ENCODE measurements around the gene SLC15A4.

The SLC15A4 gene

DNA sequence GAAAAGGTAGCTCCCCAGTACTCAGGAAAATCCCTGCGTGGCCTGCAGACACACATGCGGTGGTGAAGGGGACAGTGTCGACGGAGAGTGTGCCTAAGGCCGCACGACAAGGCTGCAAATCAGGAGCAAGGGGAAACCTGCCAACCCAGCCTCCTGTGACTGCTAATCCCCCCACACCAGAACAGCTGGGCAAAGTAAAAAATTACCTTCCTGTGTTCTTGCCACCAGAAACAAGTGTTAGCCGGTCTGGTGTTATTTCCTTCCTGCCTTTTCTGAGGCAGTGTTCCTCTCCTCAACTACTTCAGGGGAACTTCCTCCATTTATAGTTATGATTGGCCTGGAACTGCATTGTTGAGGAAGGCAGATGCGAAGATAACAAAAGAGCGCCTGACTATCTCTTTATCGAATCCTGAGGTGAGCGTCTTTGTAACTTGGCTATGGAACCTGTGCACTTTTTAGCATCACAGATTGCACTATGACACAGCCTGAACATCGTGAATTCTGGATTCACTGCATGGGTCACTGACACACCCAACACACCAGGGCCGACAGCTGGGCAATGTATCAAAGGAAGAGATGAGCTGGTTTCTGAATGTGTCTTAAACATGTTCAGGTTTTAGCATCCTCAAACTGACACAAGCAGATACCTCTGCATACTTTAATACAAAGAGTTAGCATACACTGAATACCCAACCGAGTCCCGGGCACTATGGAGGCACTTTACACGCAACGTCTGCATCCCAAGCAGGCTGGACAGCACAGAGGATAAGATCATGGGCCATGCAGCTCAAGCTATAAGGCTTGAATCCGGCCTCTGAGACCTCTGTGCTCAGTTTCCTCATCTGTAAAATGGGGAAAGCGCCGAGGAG lies 28.9 kb downstream of the SLC15A4 start:
- DNase-seq (ENCODE audit: low read depth in 2 of 2) = peak in 1 of 2 donors; percentile 19

DNA sequence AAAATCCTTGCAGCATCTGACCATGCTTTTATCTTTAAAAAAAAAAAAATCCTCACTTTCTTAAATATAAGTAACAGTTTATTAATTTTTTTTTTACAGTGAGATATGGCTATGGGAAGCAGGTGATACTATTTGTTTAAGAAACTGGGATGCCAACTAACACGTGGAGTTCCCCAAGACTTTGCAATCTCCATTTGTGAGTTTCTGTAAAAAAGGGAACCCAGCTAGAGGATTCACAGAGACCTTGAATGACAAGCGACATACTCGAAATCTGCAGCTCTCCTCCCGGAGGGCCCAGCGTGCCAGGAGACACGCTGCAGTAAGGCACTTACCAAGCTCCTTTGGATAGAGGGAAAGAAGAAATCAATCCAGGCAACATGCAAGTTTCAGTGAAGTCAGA lies 30.1 kb downstream of the SLC15A4 start:
- no peak for DNase-seq (ENCODE audit: low read depth in 2 of 2)

DNA sequence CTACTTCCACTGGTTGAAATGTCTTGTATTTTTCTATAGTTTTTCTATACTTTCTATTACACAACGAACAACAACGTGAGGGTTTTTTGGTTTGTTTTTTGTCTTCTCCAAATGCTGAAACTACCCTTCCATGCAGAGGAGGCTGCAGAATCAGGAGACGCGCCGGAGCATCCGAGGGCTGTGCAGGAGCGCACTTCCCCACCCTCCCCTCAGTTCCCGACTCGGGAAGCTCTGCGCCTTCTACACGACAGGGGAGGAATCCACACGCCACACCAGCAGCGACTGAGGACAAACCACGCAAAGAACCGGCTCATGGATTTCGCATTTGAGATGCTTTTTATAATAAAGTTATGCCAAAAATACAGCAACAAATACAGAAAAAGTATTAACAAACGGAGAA lies 30.9 kb downstream of the SLC15A4 start:
- DNase-seq (ENCODE audit: low read depth in 2 of 2) = no peak

DNA sequence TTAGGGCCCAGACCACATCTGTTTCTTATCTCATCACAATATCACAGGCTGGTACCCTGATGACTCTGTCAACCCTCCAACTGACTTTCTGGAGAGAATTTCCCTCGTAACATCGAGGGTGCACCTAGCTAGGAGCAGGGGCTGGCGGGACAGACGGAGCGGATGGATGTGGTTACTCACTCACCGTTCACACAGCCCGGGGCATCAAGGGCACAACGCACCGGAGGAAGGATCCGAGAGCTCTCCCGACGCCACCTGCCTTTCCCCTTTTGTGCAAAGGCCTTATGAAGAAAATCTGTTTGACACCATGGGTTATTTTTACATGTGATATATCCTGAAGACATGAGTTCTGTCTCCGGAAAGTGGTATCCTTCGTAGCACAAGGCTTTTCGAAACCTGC lies 31.4 kb downstream of the SLC15A4 start:
- DNase-seq (ENCODE audit: low read depth in 2 of 2) = no peak

DNA sequence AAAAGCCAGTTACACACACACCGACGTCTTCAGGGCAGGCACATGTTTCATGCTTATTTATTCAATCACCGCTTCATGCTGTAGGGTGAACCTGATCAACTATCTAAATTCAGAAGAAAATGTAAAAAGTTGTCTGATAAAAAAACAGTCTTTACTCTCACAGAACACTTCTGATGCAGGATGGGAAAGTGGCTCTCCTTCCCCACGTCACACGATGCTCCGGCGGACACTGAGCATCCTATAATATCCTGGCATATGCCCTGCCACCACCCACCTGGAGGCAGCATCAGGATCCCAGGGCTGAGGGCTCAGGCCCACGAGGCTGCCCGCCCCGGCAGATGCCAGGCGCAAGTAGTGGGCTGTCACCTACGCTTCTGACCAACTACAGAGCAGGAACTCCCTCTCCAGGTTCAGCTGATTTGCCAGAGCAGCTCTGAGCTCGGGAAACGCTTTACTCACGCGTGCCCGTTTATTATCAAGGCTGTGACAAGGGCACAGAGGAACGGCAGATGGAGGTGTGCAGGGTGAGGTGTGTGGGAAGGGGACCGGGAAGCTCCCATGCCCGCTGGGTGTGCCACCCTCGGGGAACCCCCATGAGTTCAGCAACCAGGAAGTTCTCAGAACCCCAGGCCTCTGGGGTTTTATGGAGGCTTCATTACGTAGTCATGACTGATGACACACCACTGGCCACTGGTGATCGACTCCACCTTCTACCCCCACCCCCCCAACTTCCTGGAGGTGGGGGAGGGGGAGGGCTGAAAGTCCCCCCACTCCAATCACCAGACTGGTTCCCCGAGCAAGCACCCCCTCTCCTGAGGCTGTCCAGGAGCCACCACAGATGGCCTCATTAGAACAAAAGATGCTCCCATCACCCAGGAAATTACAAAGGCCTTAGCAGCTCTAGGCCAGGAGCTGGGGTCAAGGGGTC lies 32.1 kb downstream of the SLC15A4 start:
- DNase-seq (ENCODE audit: low read depth in 2 of 2) = no peak

DNA sequence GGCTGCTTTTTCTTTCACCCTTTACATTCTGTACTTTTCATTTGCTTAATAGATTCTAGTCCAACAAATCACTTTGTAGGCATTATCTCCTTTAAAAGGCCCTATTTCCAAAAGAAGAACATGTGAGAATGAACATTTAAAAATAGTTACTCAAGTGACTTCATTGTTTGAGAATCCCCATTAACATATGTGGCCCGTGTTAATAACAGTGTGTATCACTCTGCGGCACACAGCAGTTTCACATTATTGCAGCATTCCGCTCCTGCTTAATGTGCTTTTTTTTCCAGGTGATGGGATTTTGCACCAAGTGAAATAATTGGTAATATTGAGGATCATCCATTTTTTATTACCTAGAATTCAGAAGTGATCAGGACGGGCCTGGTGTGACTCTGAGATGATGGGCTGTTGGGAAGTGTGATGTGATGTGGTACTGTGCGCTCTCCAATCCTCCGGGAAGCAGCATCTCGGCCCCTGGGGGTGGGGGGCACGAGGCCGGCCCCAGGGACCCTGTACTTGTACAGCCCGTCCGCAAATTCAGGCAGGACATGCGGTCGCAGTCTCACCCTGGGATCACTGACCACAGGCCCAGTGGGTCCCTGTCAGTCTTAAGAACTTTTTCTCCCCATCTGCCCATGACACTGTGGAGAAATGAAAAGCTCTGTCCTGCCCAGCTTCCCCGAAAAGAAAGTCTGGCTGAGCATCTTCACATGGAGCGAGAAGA lies 32.9 kb downstream of the SLC15A4 start:
- no peak for DNase-seq (ENCODE audit: low read depth in 2 of 2)

DNA sequence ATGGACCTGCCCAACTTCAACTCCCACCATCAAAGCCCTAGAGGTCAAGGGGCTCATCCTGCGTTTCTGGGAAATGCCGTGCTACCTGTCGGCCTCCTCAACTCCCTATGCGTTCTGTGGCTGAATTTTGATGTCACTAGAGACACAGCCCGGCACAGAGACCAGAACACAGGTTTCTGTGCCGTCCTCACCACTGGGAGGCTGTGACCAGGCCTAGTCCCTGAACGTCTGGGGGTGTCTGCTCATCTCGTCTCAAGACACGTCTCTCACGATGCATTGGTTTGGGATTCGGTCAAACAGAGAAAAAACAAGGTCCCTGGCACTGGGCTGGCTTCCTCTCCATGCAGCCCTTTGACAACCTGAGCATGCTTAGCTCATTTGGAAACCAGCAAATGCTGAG lies 33.5 kb downstream of the SLC15A4 start:
- DNase-seq (ENCODE audit: low read depth in 2 of 2) = no peak

DNA sequence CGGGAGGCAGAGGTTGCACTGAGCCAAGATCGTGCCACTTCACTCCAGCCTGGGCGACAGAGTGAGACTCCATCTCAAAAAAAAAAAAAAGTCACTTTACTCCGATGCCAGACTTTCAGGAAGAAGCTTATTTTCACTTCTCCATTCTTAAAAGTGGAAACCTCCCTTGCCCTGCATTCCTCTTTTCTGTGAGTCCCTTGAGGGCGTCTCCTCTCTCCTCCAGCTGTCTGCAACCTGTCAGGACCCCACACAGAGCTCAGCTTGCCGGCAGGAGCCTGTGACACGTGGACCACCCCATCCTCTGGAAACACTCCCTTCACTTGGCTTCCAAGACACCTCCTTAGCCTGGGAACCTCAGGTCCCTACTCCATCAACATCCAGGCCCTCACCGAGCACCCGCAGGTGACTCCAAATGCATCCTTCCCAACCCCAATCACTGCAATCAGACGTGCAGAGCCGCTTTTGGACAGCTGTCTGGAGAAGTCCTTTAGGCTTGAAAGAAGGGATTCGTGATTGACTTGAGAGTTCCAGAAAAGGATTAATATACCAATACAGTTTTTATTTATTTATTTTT lies 34.3 kb downstream of the SLC15A4 start:
- DNase-seq (ENCODE audit: low read depth in 2 of 2) = no peak

DNA sequence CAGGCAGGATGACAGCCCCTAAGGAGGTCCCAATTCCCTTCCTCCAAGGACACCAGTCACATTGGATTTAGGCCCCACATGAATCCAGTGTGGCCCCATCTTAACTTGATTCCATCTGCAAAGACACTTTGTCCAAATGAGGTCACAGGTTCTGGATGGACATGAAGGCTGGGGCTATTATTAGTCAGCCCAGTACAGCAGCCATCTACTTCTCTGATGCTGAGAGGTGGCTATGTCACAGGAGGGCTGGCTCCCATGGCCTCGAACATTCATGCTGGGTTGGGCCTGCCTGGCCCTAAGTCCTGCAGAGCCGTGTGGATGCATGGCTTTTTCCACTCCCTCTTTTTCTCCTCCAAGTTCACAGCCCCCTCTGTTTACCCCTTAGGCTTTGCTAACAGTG lies 35.9 kb downstream of the SLC15A4 start:
- no peak for DNase-seq (ENCODE audit: low read depth in 2 of 2)

DNA sequence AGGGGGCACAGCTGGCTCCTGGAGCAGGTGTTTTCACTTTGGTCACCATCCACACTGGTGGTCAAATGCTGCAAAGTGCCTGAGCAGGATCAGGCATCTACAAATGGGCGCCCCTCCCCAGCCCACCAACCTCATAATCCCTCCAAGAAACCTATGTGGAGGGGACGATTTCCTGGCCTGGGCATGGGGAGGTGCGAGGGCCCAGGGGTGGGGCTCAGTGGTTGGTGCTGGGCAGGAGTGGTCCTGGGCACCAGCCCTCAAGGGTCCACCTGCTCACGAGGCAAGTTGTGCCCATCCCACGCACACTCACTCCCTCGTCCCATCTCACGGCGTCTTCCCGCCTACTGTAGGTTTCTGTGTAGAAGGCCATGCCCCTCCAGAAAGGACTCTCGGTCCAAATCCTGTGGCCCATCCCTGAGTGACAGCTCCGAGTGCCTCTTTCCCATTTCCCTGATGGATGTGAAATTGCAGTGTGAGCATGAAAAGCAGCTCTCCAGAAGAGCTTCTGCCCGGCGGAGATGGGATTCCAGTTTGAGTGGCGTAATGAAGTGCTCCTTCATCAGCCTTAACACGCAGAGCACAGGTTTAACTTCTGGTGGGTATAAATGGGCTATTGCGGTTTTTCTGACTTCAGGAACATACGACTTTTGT lies 36.9 kb downstream of the SLC15A4 start:
- no peak for DNase-seq (ENCODE audit: low read depth in 2 of 2)

DNA sequence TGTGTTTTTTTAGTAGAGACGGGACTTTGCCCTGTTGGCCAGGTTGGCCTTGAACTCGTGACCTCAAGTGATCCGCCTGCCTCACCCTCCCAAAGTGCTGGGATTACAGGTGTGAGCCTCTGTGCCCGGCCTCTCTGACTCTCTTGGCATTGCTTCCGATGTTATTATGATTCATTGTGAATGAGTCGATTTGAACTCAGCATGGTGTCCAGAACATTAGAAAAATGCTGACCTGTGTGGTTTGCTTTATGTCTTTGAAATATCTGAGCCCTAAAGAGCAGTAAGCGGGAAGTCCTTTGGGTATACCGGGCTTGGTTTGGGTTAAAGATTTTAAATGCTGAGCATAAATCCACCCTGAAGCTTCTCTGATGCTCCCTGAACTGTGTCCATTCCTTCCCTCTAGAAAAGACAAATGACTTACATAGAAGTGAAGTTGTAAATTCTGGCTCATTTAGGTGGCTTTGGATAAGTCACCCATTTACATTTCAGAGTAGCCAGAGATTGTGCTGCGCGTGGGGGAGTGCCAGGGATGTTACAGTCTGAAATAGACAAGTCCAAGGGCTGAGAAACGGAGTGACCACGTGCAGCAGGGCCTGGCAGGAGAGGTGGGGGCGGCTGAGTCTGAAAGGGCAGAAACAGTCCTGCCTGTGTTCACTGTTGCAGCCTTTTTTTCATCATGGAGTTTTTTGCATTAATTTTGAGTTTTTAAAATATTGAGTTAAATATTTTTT lies 39.6 kb downstream of the SLC15A4 start:
- no peak for DNase-seq (ENCODE audit: low read depth in 2 of 2)

DNA sequence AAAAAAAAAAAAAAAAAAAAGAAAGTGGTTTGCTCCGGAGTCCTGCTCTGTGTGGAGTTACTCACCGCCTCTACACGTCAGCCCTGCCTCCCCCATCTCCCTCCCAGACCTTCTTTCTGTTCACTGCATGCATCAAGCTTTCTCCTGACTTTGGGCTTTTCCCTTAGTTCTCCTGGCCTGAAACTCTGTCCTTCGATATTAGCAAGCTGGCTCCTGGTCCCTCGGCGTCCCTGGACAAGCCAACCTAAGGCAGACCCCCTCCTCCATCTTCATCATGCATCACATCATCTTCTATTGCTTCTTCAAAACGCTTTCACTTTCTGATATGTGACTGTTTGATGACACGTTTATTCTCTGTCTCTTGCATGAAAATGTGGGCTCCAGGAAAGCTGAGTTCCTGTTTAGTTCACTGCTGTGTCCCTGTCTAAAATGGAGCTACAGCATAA lies 40.6 kb downstream of the SLC15A4 start:
- peak in 1 of 2 donors; percentile 25 for DNase-seq (ENCODE audit: low read depth in 2 of 2)

DNA sequence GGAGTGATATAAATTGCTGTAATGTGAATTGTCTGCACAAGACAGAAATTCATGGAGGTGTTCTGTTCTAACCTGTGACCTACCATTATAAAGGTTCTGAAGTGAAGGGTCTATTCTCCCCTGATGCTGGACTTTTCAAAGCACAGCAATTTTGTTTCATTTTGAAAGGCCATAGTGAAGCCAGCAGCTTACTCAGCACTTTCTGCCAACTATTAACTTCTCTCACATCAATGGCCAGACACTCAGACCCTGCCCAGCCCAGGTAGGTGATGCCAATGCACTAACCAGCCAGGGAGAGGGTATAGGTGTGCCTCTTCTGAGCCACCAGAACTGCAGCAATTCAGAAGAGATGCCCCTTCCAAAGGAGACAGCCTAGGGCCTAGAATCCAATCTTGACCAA lies 43.9 kb downstream of the SLC15A4 start:
- DNase-seq (ENCODE audit: low read depth in 2 of 2) = no peak

DNA sequence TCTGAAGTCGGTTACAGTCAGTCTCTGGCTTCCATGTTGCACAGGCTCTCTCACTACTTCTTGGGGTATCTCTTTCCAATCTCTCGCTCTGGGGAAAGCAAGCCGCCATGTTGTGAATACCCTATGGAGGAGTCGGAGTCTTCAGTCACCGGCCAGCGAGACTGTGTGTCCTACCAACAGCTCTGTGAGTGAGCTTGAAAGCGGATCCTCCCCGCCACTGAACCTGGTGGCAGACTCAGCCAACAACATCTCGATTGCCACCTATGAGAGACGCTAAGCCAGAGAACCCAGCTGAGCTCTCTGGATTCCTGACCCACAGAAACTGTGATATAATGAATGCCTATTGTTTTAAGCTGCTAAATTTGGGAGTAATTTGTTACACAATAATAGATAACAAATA lies 51.5 kb downstream of the SLC15A4 start:
- DNase-seq (ENCODE audit: low read depth in 2 of 2) = no peak

DNA sequence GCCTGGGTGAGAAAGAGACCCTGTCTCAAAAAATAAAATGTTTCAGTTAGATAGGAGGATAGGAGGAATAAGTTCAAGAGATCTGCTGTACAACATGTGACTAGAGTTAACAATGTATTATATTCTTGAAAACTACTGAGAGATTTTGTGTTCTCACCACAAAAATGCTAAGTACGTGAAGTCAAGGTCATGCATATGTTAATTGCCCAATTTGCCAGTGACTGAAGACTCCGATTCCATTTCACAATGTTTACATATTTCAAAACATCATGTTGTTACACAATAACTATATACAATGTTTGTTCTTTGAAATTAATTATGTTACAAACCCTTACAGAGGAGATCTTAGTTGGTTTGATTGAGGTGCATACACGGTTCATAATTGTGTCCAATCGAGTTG lies 52.1 kb downstream of the SLC15A4 start:
- no peak for DNase-seq (ENCODE audit: low read depth in 2 of 2)

DNA sequence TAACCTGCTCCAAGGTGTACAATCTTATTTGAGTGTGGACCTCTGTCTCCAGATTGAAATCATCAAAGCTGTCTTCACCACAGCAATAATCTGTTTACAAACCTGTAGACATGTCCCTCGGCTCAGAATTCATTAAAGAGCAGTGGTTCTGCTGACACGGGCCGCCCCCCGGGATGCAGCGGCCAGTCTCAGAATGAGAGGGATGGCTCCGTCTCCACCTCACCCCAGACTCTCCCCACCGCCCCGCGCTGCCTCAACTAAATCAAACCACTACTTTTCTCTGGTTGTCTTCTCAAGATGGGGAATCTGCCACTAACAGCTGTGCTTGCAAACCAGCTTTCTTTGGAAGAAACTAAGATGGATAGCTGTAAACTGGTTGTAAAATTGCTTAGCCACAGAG lies 56.2 kb downstream of the SLC15A4 start:
- DNase-seq (ENCODE audit: low read depth in 2 of 2) = no peak

DNA sequence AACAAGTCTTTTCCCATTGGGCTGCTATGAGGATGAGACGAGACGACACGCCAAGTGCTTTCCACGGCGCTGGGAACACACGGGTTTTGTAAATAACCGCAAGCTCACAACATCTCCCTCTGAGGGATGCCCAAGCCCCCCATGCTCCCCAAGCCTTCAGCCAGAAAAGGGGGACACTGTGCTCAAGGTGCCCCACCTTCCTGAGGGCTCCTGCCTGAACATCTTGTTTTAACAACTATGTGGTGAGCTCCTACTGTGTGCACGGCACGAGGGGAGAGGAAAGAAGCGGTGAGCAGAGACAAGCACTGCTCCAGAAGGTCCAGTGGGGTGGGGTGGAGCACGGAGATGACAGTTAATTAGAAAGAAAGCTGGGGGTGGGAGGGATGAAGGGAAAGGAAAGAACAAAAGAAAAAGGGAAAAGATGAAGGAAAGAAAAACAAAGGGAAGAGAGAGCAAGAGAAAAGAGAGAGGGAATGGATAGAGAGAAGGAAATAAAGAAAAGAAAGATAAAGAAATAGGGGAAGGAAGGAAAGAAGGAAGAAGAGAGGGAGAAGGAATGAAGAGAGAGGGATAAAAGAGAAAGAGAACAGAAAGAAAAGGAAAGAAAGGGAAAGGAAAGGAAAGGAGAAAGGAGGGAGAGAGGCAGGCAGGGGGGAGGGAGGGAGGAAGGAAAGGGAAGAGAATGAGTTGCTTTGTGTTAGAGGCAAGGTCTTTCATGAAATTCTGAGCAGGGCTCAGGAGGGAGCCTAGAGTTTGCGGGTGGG lies 56.8 kb downstream of the SLC15A4 start:
- no peak for DNase-seq (ENCODE audit: low read depth in 2 of 2)

DNA sequence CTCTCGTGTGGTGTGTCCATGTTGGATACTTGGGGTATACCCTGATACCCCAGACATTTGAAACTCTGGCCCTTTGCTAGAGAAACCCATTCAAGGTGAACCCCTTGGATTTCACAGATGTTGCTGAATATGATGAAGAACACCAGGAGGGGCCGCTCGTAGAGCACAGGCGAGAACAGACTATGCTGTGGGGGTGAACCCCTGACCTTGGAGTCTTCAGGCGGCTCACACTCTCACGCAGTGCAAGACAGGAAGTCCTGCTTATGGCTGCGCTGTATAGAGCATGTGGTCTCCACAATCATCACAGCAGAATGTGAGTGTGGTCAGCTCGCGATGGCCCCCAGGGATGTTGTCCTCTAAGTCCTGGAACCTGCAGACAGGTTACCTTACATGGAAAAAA lies 60.4 kb downstream of the SLC15A4 start:
- DNase-seq (ENCODE audit: low read depth in 2 of 2) = peak in 1 of 2 donors; percentile 21

DNA sequence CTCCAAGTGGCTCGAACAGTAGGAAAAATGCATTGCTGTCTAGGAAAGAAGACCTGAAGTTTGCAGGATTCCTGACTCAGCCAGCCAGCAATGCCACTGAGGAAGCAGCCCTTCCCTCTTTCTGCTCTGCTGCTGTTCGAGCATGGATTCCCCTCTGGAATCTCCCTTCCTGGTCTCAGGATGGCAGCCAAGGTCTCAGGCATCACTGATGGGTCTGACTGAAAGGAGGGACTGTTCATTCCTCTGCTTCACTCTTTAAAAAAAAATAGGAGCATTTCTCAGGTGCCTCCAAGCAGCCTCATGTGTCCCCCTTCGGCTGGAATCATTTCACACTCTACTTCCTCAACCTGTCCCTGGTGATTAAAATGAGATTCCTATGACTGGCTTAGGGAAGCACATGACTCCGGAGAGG lies 62.4 kb downstream of the SLC15A4 start:
- DNase-seq (ENCODE audit: low read depth in 2 of 2) = no peak

DNA sequence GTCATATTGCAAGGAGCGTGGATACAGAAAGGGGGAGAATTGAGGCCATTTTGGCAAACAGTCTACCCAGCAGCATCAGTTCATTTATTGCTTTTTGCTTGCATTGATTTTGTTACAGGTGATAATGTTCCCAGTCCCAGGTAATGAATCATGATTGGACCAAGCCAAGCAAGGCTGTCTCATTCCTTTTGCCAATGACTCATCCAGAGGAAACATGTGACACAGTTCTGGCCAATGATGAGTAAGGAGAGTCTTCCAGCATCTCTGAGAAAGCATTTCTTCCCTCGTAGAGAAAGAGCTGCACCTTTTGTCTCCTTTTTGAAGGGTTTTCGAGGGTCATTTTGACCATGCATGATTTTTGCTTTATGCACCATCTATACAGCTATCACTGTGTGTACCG lies 68.2 kb downstream of the SLC15A4 start:
- no peak for DNase-seq (ENCODE audit: low read depth in 2 of 2)

All from stimulated activated CD8-positive, alpha-beta memory T cell treated with anti-CD3 and anti-CD28 coated beads, Interleukin-7, amount 100 ng/mL, for 4 hours (primary cell).